BJ (cell line): ENCODE measurements around the gene MSANTD3. TPM values are rescaled to one million over a fixed set of nuclear protein-coding genes. Genes with fewer than 3 reads are reported as not detected.

ENCODE experiments used
- CTCF ChIA-PET: fragments of 350-600 bp; formaldehyde crosslinking; extraction: SDS; loops from one replicate; lab custom pipeline; 2021; ENCODE audit warnings: antibody characterized with exemption, inconsistent platforms; lab: Yijun Ruan, JAX
- POLR2A ChIA-PET: fragments of 300-600 bp; sonication (Branson Sonifier 250); formaldehyde crosslinking; extraction: SDS; loops from one replicate; lab custom pipeline; 2021; ENCODE audit warnings: antibody characterized with exemption; lab: Charles Lee
- DNase-seq: peaks from one replicate; pipeline ENCODE4 v3.0.0-alpha.2; 2011; ENCODE audit warnings: low read depth
- H3K27me3 ChIP-seq: 2 replicates; pipeline ENCODE4 v1.6.0; 2011; ENCODE audit warnings: low read length; ENCODE audit not compliant: control insufficient read depth, insufficient read depth
- H3K36me3 ChIP-seq: 2 replicates; pipeline ENCODE4 v1.5.1; 2011; ENCODE audit warnings: low read length; ENCODE audit not compliant: control insufficient read depth, insufficient read depth
- H3K4me3 ChIP-seq: 2 replicates; pipeline ENCODE4 v1.5.1; 2011; ENCODE audit warnings: low read depth, mild to moderate bottlenecking, control low read depth, low read length
- polyA plus RNA-seq: library from polyadenylated mRNA; depleted of rRNA; stranded (reverse); fragments of >200 nt; gene quantifications from 2 replicates; pipeline ENCODE4 v1.2.3, GENCODE V29; 2011
- TF ChIP-seq, protein P1 (sequence below): IDR thresholded peaks from 2 replicates; pipeline ENCODE4 v1.5.1; 2011; ENCODE audit warnings: low read depth, mild to moderate bottlenecking, control low read depth, inconsistent platforms, low read length, moderate library complexity; ENCODE audit not compliant: insufficient read depth

The MSANTD3 gene
- polyA plus RNA-seq, 1 experiment, result 34.5 TPM

DNA sequence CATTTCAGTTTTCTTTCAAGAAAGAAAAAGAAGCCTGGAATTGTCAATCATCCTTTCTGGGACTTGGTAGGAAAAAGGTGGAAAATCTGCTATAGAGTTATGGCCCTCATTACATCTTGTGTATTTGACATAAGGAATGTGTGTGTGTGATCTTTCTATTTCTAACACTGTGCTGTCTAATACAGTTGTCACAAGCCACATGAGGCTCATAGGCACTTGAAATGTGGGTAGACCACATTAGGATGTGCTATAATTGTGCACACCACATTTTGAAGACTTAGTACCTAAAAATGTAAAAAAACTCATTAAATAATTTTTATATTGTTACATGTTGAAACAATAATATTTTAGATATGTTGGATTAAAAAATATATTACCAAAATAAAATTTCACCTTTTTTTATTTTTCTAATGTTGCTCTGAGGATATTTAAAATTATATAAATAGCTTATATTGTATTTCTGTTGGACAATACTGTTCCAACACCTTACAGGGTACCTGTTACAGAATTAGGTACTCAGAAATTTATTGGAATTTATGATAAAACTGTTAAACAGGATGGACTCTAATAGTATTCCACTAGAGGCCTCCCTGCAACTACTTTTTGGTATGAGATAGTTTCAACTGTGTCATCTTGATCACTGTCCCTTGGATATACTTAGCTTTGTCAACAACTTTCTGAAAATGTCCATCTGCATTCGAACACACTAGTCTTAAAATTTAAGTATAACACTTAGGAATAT lies 18.4 kb downstream of the MSANTD3 start:
- Histone ChIP-seq H3K4me3 (no peak overlapping the region), H3K27me3 (no peaks in the 10 kb centered on the region), H3K36me3 (peaks cover 3% of the 10 kb centered on the region; the same call in 1 of the 2 replicates)
- CTCF ChIA-PET, result no interaction called here
- POLR2A ChIA-PET, result interaction anchor here (0.7 kb wide), 1 partner anchor 431 kb away, joined by 3 read pairs; no protein-coding TSS in a partner anchor
- TF ChIP-seq, protein P1, sequence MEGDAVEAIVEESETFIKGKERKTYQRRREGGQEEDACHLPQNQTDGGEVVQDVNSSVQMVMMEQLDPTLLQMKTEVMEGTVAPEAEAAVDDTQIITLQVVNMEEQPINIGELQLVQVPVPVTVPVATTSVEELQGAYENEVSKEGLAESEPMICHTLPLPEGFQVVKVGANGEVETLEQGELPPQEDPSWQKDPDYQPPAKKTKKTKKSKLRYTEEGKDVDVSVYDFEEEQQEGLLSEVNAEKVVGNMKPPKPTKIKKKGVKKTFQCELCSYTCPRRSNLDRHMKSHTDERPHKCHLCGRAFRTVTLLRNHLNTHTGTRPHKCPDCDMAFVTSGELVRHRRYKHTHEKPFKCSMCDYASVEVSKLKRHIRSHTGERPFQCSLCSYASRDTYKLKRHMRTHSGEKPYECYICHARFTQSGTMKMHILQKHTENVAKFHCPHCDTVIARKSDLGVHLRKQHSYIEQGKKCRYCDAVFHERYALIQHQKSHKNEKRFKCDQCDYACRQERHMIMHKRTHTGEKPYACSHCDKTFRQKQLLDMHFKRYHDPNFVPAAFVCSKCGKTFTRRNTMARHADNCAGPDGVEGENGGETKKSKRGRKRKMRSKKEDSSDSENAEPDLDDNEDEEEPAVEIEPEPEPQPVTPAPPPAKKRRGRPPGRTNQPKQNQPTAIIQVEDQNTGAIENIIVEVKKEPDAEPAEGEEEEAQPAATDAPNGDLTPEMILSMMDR, result no peak
- no peak for DNase-seq

DNA sequence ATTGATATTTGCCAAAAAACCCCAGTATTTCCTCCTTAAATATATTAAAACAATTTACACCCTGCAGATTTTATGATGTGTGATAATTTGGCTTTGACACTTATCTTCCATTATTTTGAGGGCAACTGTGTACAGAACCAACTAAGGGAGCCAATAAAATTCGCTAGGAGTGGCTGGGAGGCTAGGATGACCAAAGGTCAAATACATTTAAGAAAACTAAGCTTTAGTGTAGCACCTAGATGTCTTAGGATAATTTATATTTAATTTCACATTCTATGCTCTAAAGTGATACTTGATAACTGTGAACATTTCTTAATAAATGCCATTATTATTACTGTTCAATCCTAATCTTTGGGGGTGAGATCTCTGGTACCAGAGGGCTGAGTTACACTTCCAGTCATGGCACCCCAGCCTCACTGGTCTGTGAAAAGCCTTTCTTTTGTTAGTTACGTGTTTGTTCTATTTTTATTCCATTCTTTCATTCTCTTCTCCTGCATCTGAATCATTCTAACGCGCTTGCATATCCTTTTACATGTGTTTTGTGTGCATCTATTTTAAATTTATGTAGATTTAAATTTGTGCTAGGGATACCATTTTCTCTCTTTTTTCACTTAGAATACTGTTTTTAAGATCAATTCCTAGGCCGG lies 19.1 kb downstream of the MSANTD3 start:
- Histone ChIP-seq H3K4me3 (no peak overlapping the region), H3K27me3 (no peaks in the 10 kb centered on the region), H3K36me3 (peaks cover 3% of the 10 kb centered on the region; the same call in 1 of the 2 replicates)
- ChIA-PET POLR2A (interaction anchor here (0.7 kb wide), 2 partner anchors 14 to 431 kb away, joined by 3 to 16 read pairs; no protein-coding TSS in a partner anchor), CTCF (interaction anchor here (0.7 kb wide), 1 partner anchor 8 kb away, joined by 3 read pairs; no protein-coding TSS in a partner anchor)
- TF ChIP-seq, protein P1, result no peak
- DNase-seq, result no peak

DNA sequence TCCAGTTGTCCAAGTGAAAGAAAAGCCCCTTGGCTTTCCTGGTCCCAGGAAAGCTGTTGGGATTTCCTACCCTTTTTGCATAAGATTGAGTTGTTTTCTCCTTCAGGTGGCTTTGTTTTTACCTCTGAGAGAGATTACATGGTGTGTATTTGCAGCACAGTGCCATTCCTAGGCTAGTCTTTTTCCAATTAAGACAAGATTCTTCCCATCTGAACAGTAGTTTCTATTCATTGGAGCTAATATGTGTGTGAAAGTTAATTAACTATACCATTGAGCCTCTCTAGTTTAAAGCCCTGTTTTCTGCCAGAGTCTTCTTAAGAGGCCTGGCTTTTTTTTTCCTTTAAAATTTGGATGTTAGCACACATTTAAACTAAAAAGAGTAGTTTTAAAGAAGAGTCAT lies 20.1 kb downstream of the MSANTD3 start:
- no peak overlapping the region for H3K4me3 ChIP-seq
- DNase-seq, result no peak
- H3K36me3 ChIP-seq, result peaks cover 3% of the 10 kb centered on the region; the same call in 1 of the 2 replicates
- TF ChIP-seq, protein P1, result no peak
- ChIA-PET CTCF (interaction anchor here (1.4 kb wide), 1 partner anchor 9 kb away, joined by 9 read pairs; no protein-coding TSS in a partner anchor), POLR2A (no interaction called here)
- no peaks in the 10 kb centered on the region for H3K27me3 ChIP-seq

DNA sequence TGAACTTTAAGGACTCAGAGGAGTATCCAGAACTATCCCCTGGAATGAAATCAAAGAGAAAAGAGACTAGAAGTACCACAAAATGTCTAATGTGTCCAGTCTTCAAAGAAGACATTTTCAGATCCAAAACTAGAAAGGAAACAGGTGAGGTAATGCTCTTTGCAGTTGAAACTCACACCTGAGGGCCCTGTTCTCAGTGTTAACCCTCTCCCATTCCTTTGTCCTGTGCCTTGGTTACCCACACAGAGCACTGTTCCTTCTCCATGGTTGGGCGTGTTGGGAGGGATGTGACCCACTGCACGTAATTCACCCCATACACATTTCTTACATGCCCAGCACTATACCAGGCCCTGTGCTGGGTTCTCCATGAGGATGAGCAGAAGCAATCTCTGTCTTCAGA lies 21.3 kb downstream of the MSANTD3 start:
- Histone ChIP-seq H3K4me3 (no peak overlapping the region), H3K27me3 (no peaks in the 10 kb centered on the region), H3K36me3 (peaks cover 2% of the 10 kb centered on the region)
- TF ChIP-seq, protein P1, result no peak
- ChIA-PET POLR2A (no interaction called here), CTCF (interaction anchor here (0.6 to 1.4 kb wide), 2 partner anchors 10 to 554 kb away, joined by 5 to 9 read pairs; no protein-coding TSS in a partner anchor)
- DNase-seq, result no peak

DNA sequence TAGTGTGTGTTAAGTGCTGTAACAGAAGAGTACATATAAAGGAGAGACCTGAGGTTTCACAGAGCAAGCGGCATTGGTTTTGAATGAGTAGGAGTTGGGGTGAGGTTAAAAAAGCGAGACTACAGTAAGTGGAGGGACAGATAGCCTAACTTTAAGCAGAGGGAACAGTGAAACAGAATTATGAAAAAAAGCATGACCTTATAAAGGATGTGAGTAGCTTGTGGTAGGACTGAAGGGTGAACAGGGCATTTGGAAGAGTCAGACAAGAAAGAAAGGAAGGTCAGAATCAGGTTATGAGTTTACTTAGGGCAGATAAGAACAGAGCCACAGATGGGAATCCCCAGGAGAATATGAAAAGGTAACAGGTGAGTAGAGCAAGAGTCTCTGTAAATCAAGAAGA lies 22.5 kb downstream of the MSANTD3 start:
- H3K4me3 ChIP-seq, result no peak overlapping the region
- POLR2A ChIA-PET, result no interaction called here
- TF ChIP-seq, protein P1, result no peak
- no peaks in the 10 kb centered on the region for H3K27me3 ChIP-seq
- DNase-seq, result no peak
- peaks cover 2% of the 10 kb centered on the region for H3K36me3 ChIP-seq
- CTCF ChIA-PET, result interaction anchor here (1.0 kb wide), 1 partner anchor 11 kb away, joined by 3 read pairs; no protein-coding TSS in a partner anchor
